Measurements from ENCODE around the gene RPA3. TPM values are rescaled to one million over a fixed set of nuclear protein-coding genes. Genes with fewer than 3 reads are reported as not detected.
"Not testable (repeated sequence)": the region's sequence is repeated elsewhere in the genome, so short reads cannot be mapped to it uniquely, and the experiment has no call there.

The RPA3 gene
- total RNA-seq, 3 donors from 2014 or later: 23.2 to 38.4 (median 28.7) TPM

DNA sequence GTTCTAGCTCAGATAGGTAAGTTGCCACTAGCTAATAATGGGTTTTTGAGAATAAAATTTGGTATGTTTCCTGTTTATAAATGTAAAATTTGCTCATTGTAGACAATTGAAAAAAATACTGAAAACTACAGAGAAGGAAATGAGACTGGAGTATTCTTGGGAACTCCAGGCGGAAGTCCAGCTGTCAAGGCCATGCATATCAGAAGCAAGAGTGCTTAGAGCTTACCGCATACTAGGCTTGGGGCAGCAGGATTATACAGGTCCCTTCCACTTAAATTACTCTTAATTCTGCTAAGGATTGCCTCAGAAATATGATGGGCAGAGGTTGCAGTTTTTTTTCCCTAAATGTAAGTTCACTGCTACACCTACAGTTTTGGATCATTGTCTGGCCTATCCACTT lies 51.2 kb downstream of the RPA3 start:
- Histone ChIP-seq H3K36me3 (ENCODE audit: low read depth) (no peaks in the 10 kb centered on the region), H3K9me3 (no peaks in the 10 kb centered on the region), H3K4me3 (no peak overlapping the region), H3K4me1 (ENCODE audit: low read depth) (no peaks in the 10 kb centered on the region)
- TF ChIP-seq, protein P1, sequence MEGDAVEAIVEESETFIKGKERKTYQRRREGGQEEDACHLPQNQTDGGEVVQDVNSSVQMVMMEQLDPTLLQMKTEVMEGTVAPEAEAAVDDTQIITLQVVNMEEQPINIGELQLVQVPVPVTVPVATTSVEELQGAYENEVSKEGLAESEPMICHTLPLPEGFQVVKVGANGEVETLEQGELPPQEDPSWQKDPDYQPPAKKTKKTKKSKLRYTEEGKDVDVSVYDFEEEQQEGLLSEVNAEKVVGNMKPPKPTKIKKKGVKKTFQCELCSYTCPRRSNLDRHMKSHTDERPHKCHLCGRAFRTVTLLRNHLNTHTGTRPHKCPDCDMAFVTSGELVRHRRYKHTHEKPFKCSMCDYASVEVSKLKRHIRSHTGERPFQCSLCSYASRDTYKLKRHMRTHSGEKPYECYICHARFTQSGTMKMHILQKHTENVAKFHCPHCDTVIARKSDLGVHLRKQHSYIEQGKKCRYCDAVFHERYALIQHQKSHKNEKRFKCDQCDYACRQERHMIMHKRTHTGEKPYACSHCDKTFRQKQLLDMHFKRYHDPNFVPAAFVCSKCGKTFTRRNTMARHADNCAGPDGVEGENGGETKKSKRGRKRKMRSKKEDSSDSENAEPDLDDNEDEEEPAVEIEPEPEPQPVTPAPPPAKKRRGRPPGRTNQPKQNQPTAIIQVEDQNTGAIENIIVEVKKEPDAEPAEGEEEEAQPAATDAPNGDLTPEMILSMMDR (IDR thresholded peaks at IDR 0.05): no peak
- intact Hi-C loops (cut with DNase I, micrococcal nuclease): no loop called here
- ATAC-seq (no peak), DNase-seq (no peak)

DNA sequence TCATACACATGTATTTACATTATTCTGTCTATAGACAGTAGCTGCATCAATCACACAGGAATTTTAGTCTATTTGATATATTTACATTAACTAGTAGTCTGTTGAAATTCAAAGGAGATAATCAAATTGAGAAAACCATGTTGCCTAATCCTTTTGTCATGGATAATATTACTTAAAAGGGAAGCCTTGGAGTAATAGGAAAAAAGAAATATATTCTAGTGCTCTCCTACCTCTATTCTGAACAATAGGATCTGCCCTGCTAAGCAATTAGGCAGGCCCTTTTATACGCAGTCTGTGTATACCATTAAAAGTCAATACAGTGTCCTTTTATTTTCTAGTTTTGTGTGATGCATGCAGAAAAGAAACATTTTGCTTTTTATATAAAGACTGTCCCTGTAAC lies 53.4 kb downstream of the RPA3 start:
- no peaks in the 10 kb centered on the region for H3K4me1 ChIP-seq (ENCODE audit: low read depth)
- no peaks in the 10 kb centered on the region for H3K9me3 ChIP-seq
- ATAC-seq (no peak), DNase-seq (no peak)
- no peaks in the 10 kb centered on the region for H3K36me3 ChIP-seq (ENCODE audit: low read depth)
- H3K4me3 ChIP-seq: no peak overlapping the region
- TF ChIP-seq, protein P1 (IDR thresholded peaks at IDR 0.05): no peak
- intact Hi-C loops (cut with DNase I, micrococcal nuclease): no loop called here

DNA sequence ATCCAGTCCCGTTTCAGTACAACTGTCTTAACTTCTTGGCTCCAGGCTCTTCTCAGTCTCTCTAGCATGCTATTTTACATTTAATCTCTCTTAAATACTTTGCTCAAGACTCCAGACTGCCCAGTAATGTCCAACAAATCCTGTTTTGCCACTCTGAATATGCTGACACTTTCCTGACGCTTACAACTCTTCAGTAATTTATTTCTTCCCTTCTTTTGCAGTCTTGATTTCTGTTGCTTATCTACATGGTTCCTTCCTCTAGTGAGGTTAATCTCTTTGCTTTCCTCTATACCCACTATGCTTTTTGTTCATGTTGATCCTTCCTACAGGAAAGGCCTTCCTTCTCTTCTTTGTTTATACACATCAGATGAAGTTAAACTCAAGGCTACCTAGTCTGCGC lies 54.1 kb downstream of the RPA3 start:
- H3K36me3 ChIP-seq (ENCODE audit: low read depth): no peaks in the 10 kb centered on the region
- DNase-seq (no peak), ATAC-seq (no peak)
- H3K9me3 ChIP-seq: no peaks in the 10 kb centered on the region
- H3K4me3 ChIP-seq: no peak overlapping the region
- no peaks in the 10 kb centered on the region for H3K4me1 ChIP-seq (ENCODE audit: low read depth)
- intact Hi-C loops (cut with DNase I, micrococcal nuclease): no loop called here
- TF ChIP-seq, protein P1 (IDR thresholded peaks at IDR 0.05): no peak

DNA sequence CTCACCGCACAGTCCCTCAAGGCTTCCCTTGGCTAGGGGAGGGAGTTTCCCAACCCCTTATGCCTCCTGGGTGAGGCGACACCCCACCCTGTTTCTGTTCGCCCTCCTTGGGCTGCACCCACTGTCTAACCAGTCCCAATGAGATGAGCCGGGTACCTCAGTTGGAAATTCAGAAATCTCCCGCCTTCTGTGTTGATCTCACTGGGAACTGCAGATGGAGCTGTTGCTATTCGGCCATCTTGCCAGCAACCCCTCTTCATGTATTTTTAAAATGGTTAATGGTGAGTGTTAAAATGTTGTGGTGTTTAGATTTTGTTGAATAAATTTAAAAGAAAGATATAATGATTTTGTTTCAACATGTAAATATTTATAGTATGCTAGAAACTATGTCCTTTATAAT lies 55.9 kb downstream of the RPA3 start:
- Histone ChIP-seq H3K4me3 (no peak overlapping the region), H3K4me1 (ENCODE audit: low read depth) (no peaks in the 10 kb centered on the region), H3K36me3 (ENCODE audit: low read depth) (no peaks in the 10 kb centered on the region), H3K9me3 (no peaks in the 10 kb centered on the region)
- intact Hi-C loops (cut with DNase I, micrococcal nuclease): no loop called here
- TF ChIP-seq, protein P1 (IDR thresholded peaks at IDR 0.05): no peak
- DNase-seq (no peak), ATAC-seq (no peak)

DNA sequence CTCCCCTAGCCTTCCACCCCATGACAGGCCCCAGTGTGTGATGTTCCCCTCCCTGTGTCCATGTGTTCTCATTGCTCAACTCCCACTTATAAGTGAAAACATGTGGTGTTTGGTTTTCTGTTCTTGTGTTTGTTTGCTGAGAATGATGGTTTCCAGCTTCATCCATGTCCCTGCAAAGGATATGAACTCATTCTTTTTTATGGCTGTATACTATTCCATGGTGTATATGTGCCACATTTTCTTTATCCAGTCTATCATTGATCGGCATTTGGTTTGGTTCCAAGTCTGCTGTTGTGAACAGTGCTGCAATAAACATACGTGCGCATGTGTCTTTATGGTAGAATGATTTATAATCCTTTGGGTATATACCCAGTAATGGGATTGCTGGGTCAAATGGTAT lies 61.9 kb downstream of the RPA3 start:
- H3K36me3 ChIP-seq (ENCODE audit: low read depth); DNase-seq; H3K4me3 ChIP-seq; ATAC-seq; intact Hi-C loops (cut with DNase I, micrococcal nuclease); H3K9me3 ChIP-seq: not testable (repeated sequence)
- H3K4me1 ChIP-seq (ENCODE audit: low read depth): peaks cover 13% of the 10 kb centered on the region

DNA sequence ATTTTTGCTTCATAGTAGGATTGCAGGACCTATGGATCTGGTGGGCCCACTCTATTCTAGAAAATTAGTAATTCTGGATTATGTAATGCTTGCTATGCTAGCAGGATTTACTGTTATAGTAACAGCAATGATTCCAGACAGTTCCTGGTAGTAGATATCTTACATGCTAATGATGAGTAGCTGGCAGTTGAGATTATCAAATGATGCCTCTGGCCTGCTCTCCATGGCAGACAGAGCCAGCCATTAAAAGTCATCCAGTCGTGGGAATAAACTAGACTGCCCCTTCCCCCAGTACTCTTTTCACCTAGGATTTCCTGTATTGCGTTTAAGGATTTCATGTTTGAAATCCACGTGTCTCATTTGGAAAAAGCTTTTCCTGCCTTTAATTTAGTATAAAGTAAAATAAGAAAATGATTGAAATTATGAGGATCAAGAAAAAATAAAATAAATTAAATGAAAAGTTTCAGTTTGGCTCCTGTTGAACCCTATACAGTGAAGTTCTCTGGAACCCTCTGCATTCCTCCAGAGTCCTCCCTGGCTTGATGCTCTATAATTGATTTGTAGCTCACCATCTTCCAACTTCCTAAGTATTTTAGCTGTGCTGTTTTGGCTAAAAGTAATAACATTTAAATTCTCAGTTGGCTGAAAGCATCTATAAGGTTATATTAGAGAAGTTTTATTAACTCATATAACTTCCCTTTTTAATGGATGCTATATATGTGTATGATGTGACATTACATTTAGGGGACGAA lies 63.3 kb downstream of the RPA3 start:
- intact Hi-C loops (cut with DNase I, micrococcal nuclease): no loop called here
- TF ChIP-seq, protein P1 (IDR thresholded peaks at IDR 0.05): no peak
- Histone ChIP-seq H3K4me3 (no peak overlapping the region), H3K36me3 (ENCODE audit: low read depth) (no peaks in the 10 kb centered on the region), H3K4me1 (ENCODE audit: low read depth) (peaks cover 25% of the 10 kb centered on the region), H3K9me3 (no peaks in the 10 kb centered on the region)
- ATAC-seq (no peak), DNase-seq (no peak)

Measured in mucosa of descending colon (tissue), 3 donors.